NCI-H1105 (cell line): ENCODE results near the gene TEKTIP1.
A peak's percentile ranks its signal among the peaks of the same experiment; 100 is the strongest.
"Not testable (repeated sequence)": the region's sequence is repeated elsewhere in the genome, so short reads cannot be mapped to it uniquely, and the experiment has no call there.

Experiments
- DNase-seq: peaks from one replicate; lab custom pipeline; 2025; lab: John Stamatoyannopoulos, UW

Gene TEKTIP1

DNA sequence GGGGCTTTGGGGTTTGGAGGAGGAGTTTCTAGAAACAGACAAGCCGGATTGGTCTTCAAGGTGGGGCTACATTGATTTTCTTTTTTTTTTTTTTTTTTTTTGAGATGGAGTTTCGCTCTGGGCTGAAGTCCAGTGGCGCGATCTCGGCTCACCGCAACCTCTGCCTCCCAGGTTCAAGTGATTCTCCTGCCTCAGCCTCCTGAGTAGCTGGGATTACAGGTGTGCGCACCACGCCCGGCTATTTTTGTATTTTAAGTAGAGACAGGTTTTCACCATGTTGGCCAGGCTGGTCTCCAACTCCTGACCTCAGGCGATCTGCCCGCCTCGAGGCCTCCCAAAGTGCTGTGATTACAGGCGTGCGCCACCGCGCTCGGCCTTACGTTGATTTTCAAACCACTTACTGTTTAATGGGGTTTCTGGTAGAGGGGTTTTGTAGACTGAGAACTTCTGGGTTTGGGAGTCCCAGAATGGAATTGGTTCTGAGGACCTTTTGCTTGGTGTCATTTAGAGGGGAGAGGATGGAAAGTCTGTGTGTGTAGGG, 30.8 kb upstream of the TEKTIP1 start:
- DNase-seq, result not testable (repeated sequence)

DNA sequence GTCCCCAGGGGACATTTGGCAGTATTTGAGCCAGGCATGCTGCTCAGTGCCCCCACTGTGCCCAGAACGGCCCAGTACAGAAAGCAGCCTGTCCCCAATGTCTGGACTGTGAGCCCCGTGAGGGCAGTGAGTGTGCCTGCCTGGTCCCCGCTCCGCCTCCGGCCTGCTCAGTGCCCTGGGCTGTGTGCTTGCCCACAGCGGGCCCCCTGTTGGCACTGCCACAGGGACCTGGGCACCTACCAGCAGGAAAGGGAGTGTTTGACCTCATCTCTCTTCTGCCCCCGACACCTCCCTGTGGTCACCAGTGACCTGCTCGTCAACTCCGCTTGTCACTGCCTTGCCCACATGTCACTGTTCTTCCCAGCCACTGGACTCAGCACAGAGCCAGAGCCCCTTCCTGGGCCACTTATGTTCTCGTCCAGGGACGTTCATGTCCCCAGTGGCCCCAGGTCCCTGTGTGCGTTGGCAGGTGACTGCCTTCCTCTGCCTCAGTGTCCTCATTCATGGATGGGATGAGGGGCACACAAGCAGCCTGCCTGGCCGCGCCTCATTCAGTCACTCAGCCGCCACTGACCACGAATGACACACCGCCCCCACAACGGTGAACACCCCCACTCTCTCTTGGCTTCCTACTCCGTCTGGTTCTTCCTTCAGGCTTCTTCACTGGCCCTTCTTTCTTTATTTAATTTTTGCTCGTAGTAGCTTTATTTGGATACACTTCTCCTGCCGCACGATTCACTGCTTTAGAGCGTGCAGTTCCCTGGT, 30.0 kb upstream of the TEKTIP1 start:
- DNase-seq, result no peak

DNA sequence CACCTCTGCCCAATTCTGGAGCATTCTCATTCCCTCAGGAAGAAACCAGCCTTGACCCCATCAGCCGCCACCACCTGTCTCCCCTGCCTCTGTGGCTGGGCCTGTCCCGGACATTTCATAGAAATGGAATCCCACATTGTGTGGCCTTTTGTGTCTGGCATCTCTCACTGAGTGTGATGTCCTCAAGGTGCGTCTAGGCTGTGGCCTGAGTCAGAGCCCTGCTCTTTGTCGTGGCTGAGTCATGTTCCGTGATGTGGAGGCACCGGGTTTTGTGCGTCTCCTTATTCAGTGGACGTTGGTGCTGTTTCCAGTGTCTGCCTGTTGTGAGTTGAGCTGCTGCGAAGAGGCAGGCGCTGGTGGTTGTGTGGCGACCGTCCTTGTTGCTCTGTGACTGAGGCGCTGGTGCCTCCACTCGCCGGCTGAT, 29.4 kb upstream of the TEKTIP1 start:
- DNase-seq, result no peak

DNA sequence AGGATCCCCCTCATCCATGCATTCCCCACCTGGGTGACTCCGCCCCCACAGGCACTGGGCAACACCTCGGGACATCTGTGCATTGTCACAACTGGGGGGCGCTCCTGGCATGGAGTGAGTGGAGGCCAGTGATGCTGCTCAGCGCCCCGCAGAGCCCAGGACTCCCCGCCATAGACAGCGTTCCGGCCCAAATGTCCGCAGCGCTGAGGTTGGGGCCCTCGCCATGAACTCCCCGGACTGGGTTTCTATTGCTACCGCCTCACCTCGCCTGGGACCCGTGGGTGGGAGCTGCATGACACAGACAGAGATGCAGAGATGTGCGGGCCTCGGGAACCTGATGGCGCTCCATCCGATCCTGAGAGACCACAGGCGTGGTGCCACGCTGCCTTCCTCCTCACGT, 28.2 kb upstream of the TEKTIP1 start:
- DNase-seq, result no peak

DNA sequence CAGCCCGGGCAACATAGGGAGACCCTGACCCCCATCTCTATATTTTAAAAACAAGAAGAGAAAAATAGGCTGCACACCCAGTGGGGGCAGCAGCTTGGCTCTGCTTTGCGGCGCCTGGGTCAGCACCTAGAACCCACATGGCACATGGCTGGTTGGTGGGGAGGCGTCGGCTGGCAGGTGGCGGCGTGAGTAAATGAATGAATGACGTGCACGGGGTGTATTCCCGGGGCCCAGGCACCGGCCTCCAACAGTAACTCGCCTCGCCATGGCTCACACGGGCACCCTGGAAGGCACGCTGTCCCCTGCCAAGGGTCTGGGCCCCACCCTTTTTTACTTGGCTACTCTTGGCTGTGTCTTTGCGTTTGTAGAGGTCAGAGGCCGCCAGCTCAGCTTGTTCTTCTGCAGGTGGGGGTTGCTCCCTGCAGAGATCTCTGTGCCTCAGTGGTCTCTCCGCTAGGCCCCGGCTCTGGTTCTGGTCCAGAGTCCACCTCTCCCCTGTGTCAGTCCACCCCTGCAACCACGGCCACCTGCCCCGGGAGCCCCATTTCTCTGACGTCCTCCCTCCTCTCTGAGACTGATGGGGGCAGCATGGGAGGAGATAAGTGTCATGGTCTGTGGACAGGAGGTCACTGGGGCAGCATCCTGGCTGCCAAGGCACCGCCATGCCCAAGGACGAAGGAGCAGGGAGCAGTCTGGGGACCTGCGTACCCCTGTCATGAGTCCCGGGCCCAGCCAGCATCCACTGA, 27.3 kb upstream of the TEKTIP1 start:
- no peak for DNase-seq

DNA sequence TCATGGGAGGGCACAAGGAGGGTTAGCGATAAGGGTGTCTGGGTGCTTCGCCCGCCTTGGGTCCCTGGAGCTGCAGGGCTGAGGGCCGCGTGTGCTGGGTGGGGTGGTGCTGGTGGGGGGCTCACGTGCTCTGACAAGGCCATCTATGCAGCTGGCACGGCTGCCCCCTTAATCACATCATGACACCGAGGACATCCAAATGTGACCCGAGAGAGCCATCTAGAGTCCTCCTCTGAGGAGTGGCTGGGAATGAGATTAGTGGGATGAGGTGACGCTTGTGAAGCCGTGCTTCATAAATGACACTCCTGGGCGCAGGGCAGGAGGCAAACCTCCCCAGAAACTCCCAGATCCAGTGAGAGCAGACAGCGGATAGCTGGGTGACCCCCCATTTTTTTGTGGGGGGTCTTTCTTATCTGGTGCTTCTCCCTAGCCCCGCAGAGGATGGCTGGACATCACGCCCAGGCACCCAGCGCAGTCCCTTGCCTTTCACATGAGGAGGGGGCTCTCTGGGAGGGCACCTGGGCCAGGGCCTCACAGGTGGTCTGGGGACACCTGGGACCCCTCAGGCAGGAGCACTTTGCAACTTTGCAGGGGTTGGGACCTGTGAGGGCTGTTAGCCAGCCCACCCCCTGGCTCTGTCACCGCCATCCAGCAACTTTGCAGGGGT, 26.3 kb upstream of the TEKTIP1 start:
- DNase-seq, result no peak

DNA sequence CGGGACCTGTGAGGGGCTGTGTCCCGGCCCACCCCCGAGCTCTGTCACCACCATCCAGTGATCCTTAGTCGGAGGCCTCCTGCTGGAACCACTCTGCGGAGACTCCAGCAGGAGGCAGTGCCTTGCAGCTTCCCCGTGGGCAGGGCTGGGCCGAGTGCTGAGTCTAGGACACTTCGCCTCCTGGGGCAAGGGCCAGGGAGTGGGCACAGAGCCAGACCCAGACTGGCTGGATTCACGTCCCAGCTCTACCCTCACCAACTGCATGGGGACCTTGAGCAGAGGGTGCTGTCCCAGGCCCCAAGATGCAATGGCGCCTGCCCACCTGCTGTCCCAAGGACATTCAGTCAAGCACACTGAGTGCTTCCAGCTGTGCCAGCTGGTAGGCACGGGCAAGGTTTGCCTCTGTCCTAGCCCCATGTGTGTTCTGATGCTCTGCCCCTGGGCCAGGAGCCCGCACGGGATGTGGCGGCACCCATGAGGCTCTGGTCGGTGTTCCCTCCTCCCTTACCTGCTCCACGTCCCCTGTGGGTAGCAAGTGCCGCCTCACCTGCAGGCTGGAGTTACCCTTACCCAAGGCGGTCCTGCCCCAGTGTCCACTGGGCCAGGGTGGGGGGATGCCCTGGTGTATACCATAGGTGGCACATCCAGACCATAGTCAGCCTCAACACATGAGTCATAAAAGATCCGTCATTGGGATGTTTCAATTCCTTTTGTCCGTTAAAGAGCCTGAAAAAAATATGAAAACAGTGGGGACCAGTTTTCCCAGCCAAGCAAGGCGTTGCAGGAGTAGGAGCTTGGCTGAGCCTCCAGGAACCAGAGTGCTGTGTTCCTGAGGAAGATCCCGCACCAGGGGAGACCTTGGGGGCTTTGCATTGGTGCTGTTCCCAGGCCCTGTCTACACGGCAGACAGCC, 25.5 kb upstream of the TEKTIP1 start:
- DNase-seq, result no peak

DNA sequence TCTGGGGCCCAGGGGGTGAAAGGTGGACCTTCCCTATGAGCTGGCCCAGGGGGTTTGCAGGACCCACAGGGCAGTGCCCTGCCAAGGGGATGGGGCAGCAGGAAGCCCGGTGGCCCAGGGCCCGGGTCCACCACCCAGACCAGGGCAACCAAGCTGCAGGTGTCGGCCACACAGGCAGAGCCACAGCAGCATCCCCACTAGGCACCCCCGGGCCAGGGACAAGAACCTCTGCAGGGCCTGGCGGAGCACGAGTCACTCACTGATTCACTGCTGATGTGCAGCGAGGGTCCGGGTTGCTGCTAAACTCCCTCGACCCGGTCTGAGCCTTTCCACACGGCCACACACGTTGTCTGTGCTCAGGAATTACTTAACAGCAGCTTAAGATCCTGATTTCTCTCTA, 24.0 kb upstream of the TEKTIP1 start:
- no peak for DNase-seq

DNA sequence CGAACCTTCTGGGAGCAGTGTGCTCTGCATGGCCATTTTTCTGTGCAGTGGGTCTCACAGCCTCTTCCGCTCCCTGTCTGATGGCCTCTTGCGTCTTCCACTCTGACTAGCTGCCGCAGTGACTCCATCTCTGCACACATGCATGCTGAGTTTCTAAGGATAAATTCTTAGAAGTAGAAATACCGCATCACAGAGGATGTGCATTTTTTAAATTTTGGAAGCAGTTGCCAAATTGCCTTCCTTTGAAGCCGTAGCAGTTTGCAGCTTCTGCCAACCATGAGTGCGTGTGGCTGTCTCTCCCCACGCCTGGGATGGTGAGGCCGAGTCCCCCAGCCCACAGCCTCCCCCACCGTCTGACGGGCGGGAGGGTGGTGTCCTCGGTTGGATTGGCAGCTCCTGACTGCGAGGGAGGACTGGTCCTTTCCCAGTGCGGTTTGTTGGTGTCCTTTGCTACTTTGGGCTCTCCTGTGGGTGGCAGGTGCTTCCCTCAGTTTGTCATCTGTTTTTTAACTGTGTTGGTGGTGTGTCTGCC, 23.0 kb upstream of the TEKTIP1 start:
- no peak for DNase-seq

DNA sequence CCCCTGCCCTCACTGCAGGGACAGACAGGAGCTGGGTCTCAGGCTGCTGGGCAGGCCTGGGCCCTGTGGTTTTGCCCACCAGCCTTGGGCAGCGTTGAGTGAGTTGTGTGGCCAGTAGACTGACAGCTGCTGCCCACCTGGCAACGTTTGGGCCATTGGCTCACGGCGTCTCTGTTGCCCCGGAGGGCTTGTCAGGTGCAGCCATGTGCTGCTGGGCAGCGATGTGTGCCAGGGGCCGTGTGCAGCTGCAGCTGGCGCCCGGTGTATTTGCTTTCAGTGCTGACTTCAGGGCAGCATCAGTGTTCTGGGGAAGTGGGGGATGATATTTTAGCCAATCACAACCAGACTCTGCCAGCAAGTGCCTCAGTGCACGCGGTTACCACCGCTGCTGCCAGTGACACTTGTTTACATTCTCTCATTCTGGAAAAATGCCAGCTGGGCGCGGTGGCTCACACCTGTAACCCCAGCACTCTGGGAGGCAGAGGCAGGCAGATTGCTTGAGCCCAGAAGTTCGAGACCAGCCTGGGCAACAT, 22.2 kb upstream of the TEKTIP1 start:
- DNase-seq, result peak; percentile 33

DNA sequence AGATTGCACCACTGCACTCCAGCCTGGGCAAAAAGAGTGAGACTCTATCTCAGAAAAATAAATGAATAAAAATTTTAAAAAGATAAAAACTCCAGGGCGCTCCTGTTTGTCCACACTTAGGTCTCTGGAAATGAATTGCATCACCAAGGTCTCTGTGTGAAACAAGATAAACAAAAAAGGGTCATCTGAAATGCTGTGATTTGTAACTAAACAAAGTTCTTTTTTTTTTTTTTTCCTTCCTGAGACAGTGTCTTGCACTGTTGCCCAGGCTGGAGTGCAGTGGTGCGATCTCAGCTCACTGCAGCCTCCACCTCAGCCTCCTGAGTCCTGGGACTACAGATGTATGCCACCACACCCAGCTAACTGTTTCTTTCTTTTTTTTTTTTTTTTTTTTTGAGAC, 21.3 kb upstream of the TEKTIP1 start:
- DNase-seq, result no peak

DNA sequence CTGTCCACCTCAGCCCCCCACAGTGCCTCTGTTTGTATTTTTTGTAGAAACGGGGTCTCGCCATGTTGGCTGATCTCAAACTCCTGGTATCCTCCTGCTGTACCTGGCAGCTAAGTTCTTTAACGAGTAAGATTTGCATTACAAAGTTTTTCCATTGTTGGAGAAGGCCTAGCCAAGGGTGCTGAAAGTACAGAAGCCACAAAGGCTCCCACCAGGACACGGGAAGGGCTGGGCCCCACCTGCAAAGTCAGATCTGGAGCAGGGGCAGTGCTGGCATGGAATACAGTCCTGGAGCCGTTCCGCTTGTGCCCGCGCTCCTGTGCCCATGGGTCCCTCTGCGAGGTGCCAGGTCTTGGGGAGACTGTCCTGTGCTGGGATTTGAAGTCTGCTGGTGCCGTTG, 20.7 kb upstream of the TEKTIP1 start:
- no peak for DNase-seq

DNA sequence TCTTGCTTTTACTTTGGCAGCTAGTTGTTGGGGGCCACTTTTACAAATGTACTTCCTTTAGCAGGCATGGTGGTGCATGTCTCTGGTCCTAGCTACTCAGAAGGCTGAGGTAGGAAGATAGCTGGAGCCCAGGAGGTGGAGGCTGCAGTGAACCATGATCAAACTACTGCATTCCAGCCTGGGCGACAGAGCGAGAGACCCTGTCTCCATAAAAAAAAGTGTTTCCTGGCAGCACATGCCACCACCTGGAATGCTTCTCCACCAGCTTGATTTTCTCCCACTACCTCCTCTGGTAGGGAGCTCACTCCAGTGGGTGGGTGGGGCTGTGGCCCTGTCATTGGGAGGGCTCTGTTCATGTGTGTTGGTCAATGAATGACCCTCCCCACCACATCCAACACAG, 20.3 kb upstream of the TEKTIP1 start:
- DNase-seq, result no peak

DNA sequence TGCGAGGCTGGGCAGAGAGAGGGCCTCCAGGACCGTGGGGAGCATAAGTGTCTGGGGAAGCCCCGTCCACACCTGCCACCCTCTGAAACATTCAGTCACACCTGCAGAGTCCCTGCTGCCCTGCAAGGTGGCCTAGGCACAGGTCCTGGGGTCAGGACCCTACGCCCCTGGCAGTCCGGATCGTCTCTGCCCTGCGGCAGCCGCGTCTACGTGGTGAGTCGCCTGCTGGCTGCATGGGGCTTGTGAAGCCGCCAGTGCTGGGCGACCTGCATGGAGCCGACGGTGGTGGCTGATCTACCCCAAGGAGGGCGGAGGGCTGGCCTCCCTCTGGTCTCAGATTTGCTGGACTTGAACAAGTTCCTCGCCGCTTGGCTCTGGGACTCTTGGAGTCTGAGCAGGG, 19.8 kb upstream of the TEKTIP1 start:
- DNase-seq, result no peak

DNA sequence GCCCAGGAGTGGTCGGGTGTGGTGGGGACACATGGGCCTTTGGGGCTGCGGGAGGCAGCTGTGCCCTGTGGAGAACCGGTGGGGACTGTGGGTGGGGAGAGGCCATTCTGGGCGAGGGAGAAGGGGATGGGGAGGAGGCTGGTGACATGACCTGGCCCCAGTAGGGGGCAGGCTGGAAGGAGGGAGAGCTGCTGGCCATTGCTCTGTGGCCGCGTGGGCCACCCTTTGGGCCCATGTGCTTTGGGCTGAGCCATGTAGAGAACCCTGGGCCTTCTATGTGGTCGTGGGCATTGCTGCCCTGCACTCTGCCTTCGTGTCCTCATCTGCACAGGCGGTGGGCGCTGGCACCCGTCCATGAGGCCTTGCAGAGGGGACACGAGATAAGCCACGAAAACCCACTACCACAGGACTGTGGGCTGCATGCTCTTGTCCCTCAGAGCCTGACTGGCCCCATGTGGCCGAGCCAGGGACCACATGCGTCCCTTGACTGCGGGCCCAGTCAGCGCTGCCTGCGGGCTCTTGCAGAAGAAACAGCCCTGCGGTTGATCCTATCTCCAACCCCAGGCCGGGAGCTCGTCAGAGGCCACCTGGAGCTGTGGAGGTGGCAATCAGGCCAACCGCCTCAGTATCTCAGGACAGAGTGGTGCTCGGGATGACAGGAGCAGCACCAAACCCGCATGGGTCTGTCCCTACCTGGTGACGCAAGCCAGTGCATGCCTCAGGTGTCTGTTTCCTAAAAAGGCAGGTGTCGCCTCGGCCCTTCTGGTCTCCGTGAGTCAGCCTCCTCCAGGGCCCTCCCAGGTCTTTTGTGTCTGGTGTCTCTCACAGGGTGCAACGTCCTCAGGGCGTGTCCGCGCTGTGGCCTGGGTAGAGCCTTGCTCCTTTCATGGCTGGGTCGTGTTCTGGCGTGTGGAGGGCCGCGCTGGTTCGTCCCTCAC, 18.5 kb upstream of the TEKTIP1 start:
- no peak for DNase-seq

DNA sequence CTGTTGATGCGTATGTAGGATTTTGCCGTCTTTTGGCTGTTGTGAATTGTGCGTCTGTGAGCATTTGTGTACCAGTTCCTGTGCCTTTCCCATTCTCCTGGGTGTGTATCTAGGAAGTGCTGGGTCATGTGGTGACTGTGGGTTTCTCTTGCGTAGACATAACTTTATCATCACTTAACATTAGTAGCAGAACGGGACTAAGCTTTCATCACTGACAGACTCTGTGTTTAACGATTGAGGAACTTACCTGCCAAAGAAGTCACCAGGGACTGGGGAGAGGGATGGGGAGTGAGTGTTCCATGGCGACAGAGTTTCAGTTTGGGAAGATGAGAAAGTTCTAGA, 17.9 kb upstream of the TEKTIP1 start:
- no peak for DNase-seq

DNA sequence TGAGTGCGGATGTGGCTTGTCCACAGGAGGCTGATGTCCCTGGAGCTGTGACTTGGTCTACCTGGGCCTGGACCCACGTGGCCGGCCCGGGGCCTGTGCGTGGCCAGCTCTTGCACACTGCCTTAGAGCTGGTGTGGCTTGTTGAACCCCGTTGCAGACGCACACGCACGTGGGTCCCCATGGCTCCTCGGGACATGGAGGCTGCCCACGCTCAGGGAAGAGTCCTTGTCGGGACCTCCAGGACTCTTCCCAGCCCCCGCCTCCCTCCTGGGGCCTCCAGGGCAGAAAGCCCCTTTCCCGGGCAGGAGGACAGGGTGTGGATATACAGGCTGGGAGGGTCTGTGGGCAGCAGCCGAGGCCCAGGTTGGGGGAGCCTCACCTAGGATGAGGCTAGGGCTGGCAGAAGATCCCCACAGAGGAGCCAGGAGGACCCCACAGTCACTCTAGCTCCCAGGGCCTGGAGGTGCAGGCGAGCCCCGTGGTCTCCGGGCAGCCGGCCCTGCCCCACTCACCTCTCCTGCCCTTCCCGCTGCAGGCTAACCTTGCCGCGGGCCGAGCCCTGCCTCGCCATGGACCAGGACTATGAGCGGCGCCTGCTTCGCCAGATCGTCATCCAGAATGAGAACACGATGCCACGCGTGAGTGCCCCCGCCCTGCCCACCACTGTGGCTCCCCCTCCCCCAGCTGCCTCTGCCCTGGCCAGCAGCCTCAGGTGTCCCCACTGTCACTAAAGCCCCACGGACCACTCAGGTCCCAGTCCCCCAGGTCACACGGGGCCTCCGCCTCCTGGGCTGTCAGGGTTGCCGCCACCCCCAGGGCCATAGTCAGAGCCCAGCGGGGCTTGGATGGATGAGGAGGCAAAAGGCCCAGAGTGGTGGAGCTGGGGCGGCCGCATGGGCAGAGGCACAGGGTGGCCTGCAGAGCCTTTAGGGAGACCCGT, 16.3 kb upstream of the TEKTIP1 start:
- DNase-seq, result no peak

DNA sequence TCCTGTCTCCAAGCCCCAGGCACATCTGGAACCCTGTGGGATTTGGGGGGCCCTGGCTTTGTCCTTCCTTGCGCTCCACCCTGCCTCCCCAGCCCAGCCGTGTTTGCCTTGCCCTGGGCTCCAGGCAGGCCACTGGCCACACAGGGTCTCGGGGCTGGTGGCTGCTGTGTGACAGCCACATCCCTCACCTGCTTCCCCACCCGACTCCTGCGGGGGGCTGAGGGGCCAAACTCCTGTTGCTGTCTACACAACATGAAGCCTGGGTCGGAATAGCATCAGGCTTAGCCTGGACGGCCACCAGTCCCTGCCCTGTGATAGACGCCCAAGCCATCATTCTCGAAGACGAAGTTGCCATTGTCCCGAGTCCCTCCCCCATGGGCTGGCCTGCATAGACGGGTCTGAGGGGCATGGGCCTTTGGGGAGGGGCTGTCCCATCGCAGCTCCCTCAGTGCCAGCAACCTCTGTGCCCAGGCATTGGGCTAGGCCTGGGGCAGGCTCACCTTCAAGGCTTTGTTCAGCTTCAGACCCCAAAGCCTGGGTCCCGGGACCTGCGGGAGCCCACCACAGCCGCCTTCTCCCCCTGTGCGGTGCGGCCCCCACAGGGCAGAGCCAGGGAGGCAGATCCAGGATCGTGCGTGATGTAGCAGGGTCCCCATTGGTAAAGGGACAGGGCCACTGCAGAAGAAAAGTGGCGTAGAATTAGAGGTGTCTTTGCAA, 15.5 kb upstream of the TEKTIP1 start:
- DNase-seq, result no peak
